Ovary (tissue), 3 donors: ENCODE results near the gene IL17RE.

Source experiments
- CTCF ChIP-seq, 3 donors: fragments of 450-650 bp in 2 of 3; fragments of 200-600 bp in 1 of 3; IDR thresholded peaks; one replicate each; pipeline versions ENCODE4 v1.5.1 to v1.8.0; 2016 to 2022; ENCODE audit warnings: antibody characterized with exemption in 3 of 3, mild to moderate bottlenecking in 1 of 3
- EP300 ChIP-seq: sonication (generic); formaldehyde crosslinking; IDR thresholded peaks from one replicate; pipeline ENCODE4 v1.6.1; 2017; ENCODE audit warnings: antibody characterized with exemption
- POLR2A ChIP-seq: fragments of 450-650 bp; IDR thresholded peaks from one replicate; pipeline ENCODE4 v1.6.1; 2017; ENCODE audit warnings: antibody characterized with exemption, mild to moderate bottlenecking, moderate library complexity
- donor health status: DM: no; HTN: no; CAD: no.

DNA sequence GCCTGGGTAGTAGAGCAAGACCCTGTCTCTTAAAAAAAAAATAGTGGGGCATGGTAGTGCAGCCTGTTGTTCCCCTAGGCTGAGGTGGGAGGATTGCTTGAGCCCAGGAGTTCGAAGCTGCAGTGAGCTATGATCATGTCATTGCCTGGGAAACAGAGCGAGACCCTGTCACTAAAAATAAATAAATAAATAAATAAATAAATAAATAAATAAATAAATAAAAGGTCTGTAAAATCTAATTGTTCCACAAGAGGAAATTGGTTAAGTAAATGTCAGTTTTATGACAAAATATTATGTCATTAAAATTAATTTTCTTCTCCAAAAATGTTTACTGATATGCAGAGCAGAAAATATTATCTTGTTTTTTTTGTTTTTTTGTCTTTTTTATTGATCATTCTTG lies 36.3 kb downstream of the IL17RE start:
- TF ChIP-seq CTCF (IDR thresholded peaks at IDR 0.05) (no peak), EP300 (no peak), POLR2A (no peak)
